Neural progenitor cell (in vitro differentiated cells): Measurements from ENCODE around the gene C11orf16. TPM values are rescaled to one million over a fixed set of nuclear protein-coding genes. Genes with fewer than 3 reads are reported as not detected.

Experiments used
- DNase-seq: peaks from one replicate; pipeline ENCODE4 v3.0.0-alpha.2; 2016; ENCODE audit warnings: low spot score
- H2AFZ ChIP-seq: fragments of 200-600 bp; sonication (generic); replicated peaks from 2 replicates; pipeline ENCODE4 v1.6.1; 2016; ENCODE audit warnings: antibody characterized with exemption
- H3F3A ChIP-seq: fragments of 200-600 bp; sonication (generic); 2 replicates; pipeline ENCODE4 v1.6.1; 2016; ENCODE audit warnings: antibody characterized with exemption, low read depth
- H3K27ac ChIP-seq: fragments of 200-600 bp; sonication (generic); 2 replicates; pipeline ENCODE4 v1.5.1; 2016; ENCODE audit warnings: mild to moderate bottlenecking
- H3K27me3 ChIP-seq: fragments of 200-600 bp; sonication (generic); 2 replicates; pipeline ENCODE4 v1.6.1; 2016; ENCODE audit warnings: mild to moderate bottlenecking, moderate library complexity
- H3K36me3 ChIP-seq: fragments of 200-600 bp; sonication (generic); 2 replicates; pipeline ENCODE4 v1.5.1; 2016
- H3K4me1 ChIP-seq: fragments of 200-600 bp; sonication (generic); 2 replicates; pipeline ENCODE4 v1.6.1; 2016; ENCODE audit warnings: mixed run types
- H3K4me2 ChIP-seq: fragments of 200-600 bp; sonication (generic); 2 replicates; pipeline ENCODE4 v1.6.1; 2016
- H3K4me3 ChIP-seq: fragments of 200-600 bp; sonication (generic); 2 replicates; pipeline ENCODE4 v1.5.1; 2016
- H3K79me2 ChIP-seq: fragments of 200-600 bp; sonication (generic); 2 replicates; pipeline ENCODE4 v1.6.1; 2016; ENCODE audit warnings: low read depth
- H3K9ac ChIP-seq: fragments of 200-600 bp; sonication (generic); 2 replicates; pipeline ENCODE4 v1.6.1; 2016
- H3K9me3 ChIP-seq: fragments of 200-600 bp; sonication (generic); 2 replicates; pipeline ENCODE4 v1.5.1; 2016; ENCODE audit warnings: low read depth
- H4K20me1 ChIP-seq: fragments of 200-600 bp; sonication (generic); 2 replicates; pipeline ENCODE4 v1.6.1; 2016; ENCODE audit warnings: low read depth
- H3K27ac Mint-ChIP-seq: 3 replicates; pipeline ENCODE4 v1.8.0; 2021; ENCODE audit warnings: mixed read lengths
- H3K27me3 Mint-ChIP-seq: 2 replicates; pipeline ENCODE4 v1.8.0; 2022; ENCODE audit warnings: low read depth, mild to moderate bottlenecking, inconsistent platforms, moderate library complexity, mixed read lengths; ENCODE audit not compliant: insufficient read depth
- H3K36me3 Mint-ChIP-seq: 3 replicates; pipeline ENCODE4 v1.8.0; 2021; ENCODE audit warnings: mixed read lengths
- H3K4me1 Mint-ChIP-seq: 3 replicates; pipeline ENCODE4 v1.8.0; 2021; ENCODE audit warnings: mixed read lengths
- H3K4me3 Mint-ChIP-seq: 3 replicates; pipeline ENCODE4 v1.8.0; 2021; ENCODE audit warnings: mild to moderate bottlenecking, moderate library complexity, mixed read lengths
- H3K9me3 Mint-ChIP-seq: 3 replicates; pipeline ENCODE4 v1.8.0; 2020; ENCODE audit warnings: mixed read lengths
- CTCF ChIP-seq: fragments of 200-600 bp; sonication (generic); IDR thresholded peaks from 2 replicates; pipeline ENCODE4 v1.5.1; 2017; ENCODE audit warnings: antibody characterized with exemption, mild to moderate bottlenecking
- EZH2 ChIP-seq: fragments of 200-600 bp; sonication (generic); IDR thresholded peaks from 2 replicates; pipeline ENCODE4 v1.6.1; 2017; ENCODE audit warnings: antibody characterized with exemption, mild to moderate bottlenecking, moderate library complexity
- EZH2phosphoT487 ChIP-seq: fragments of 200-600 bp; sonication (generic); IDR thresholded peaks from 2 replicates; pipeline ENCODE4 v1.6.1; 2017; ENCODE audit warnings: antibody characterized with exemption
- total RNA-seq: library from RNA; depleted of rRNA; stranded (reverse); fragments of >200 nt; gene quantifications from 2 replicates; pipeline ENCODE4 v1.2.3, GENCODE V29; 2015; ENCODE audit warnings: low replicate concordance

Gene C11orf16
- total RNA-seq, 1 donor from 2014 or later = not detected

GRCh38 chr11:8948886-8949285, 16.1 kb upstream of the C11orf16 start:
- Histone ChIP-seq H3K36me3 (peaks cover 4% of the 10 kb centered on the region), H3K9me3 (no peaks in the 10 kb centered on the region), H3K4me3 (no peak overlapping the region), H3K79me2 (no peaks in the 10 kb centered on the region), H3K4me2 (peak overlapping the region; percentile 45), H3K9ac (no peak overlapping the region), H2AFZ (no peak overlapping the region), H3K27ac (no peak overlapping the region), H3F3A (peaks cover 14% of the 10 kb centered on the region), H4K20me1 (no peaks in the 10 kb centered on the region), H3K4me1 (peaks cover 11% of the 10 kb centered on the region), H3K27me3 (no peaks in the 10 kb centered on the region)
- peaks cover 16% of the 10 kb centered on the region for H3K36me3 Mint-ChIP-seq
- H3K9me3 Mint-ChIP-seq = no peaks in the 10 kb centered on the region
- peaks cover 5% of the 10 kb centered on the region for H3K4me1 Mint-ChIP-seq
- H3K4me3 Mint-ChIP-seq = no peak overlapping the region
- H3K27ac Mint-ChIP-seq = no peak overlapping the region
- H3K27me3 Mint-ChIP-seq = no peaks in the 10 kb centered on the region
- TF ChIP-seq EZH2phosphoT487 (no peak), EZH2 (no peak), CTCF (no peak)
- peak; percentile 36 for DNase-seq

- no peak overlapping the region for H3K27ac ChIP-seq
- no peaks in the 10 kb centered on the region for H3K27me3 ChIP-seq
- Mint-ChIP-seq H3K4me1 (peaks cover 5% of the 10 kb centered on the region), H3K27ac (peak overlapping the region; percentile 51), H3K4me3 (no peak overlapping the region), H3K9me3 (no peaks in the 10 kb centered on the region), H3K36me3 (peaks cover 15% of the 10 kb centered on the region), H3K27me3 (no peaks in the 10 kb centered on the region)
- H3K36me3 ChIP-seq = peaks cover 4% of the 10 kb centered on the region
- H3K4me2 ChIP-seq = no peak overlapping the region
- TF ChIP-seq EZH2phosphoT487 (no peak), CTCF (no peak), EZH2 (no peak)
- H3K9me3 ChIP-seq = no peaks in the 10 kb centered on the region
- no peak overlapping the region for H3K9ac ChIP-seq
- H4K20me1 ChIP-seq = no peaks in the 10 kb centered on the region
- H3K4me1 ChIP-seq = peaks cover 11% of the 10 kb centered on the region
- no peaks in the 10 kb centered on the region for H3K79me2 ChIP-seq
- peaks cover 14% of the 10 kb centered on the region for H3F3A ChIP-seq
- DNase-seq = no peak
- no peak overlapping the region for H2AFZ ChIP-seq
- no peak overlapping the region for H3K4me3 ChIP-seq
These were observed 14.6 kb upstream of the C11orf16 start for GRCh38 chr11:8947230-8947943.

- Histone ChIP-seq H3K9me3 (no peaks in the 10 kb centered on the region), H3K27ac (no peak within 1 kb of the TSS), H4K20me1 (no peaks in the 10 kb centered on the region), H2AFZ (no peak within 1 kb of the TSS), H3F3A (no peaks in the 10 kb centered on the region), H3K27me3 (no peaks in the 10 kb centered on the region), H3K9ac (no peak within 1 kb of the TSS), H3K4me2 (no peak within 1 kb of the TSS), H3K4me1 (no peaks in the 10 kb centered on the region), H3K79me2 (no peaks in the 10 kb centered on the region), H3K36me3 (no peaks in the 10 kb centered on the region), H3K4me3 (no peak within 1 kb of the TSS)
- Mint-ChIP-seq H3K27ac (no peak within 1 kb of the TSS), H3K4me3 (no peak within 1 kb of the TSS), H3K4me1 (peaks cover 7% of the 10 kb centered on the region), H3K27me3 (peaks cover 5% of the 10 kb centered on the region), H3K9me3 (no peaks in the 10 kb centered on the region), H3K36me3 (peaks cover 5% of the 10 kb centered on the region)
- DNase-seq = no peak
- TF ChIP-seq CTCF (no peak), EZH2phosphoT487 (no peak)
These were observed 9.8 kb upstream of the C11orf16 start, which contains the start of gene ASCL3 for GRCh38 chr11:8942518-8943066. ASCL3 (minus strand) TSS chr11:8943016; CDS start chr11:8938161, 4,855 bp downstream.
